ENCODE measurements around the gene SCUBE1.

Gene SCUBE1

GRCh38 chr22:43226377-43227238 is 116.6 kb downstream of the SCUBE1 start:
- Mint-ChIP-seq H3K36me3 (ENCODE audit: low read depth) (no peaks in the 10 kb centered on the region), H3K9me3 (no peaks in the 10 kb centered on the region)

GRCh38 chr22:43225609-43226008 is 117.6 kb downstream of the SCUBE1 start:
- H3K27ac Mint-ChIP-seq, result no peak overlapping the region
- H3K27me3 Mint-ChIP-seq, result peaks cover 2% of the 10 kb centered on the region
- intact Hi-C loops (cut with micrococcal nuclease), result no loop called here
- no peaks in the 10 kb centered on the region for H3K9me3 Mint-ChIP-seq
- H3K4me1 Mint-ChIP-seq (ENCODE audit: low read depth), result no peaks in the 10 kb centered on the region
- no peak overlapping the region for H3K4me3 Mint-ChIP-seq
- H3K36me3 Mint-ChIP-seq (ENCODE audit: low read depth), result no peaks in the 10 kb centered on the region

More at GRCh38 chr22:43226377-43227238, 116.6 kb downstream of the SCUBE1 start:
- peaks cover 5% of the 10 kb centered on the region for H3K4me1 Mint-ChIP-seq (ENCODE audit: low read depth)
- no peak overlapping the region for H3K4me3 Mint-ChIP-seq
- intact Hi-C loops (cut with micrococcal nuclease), result no loop called here
- no peak overlapping the region for H3K27ac Mint-ChIP-seq
- peaks cover 7% of the 10 kb centered on the region for H3K27me3 Mint-ChIP-seq

- H3K9me3 Mint-ChIP-seq, result no peaks in the 10 kb centered on the region
- no peaks in the 10 kb centered on the region for H3K36me3 Mint-ChIP-seq (ENCODE audit: low read depth)
- no peak overlapping the region for H3K4me3 Mint-ChIP-seq
- intact Hi-C loops (cut with micrococcal nuclease), result no loop called here
- peaks cover 2% of the 10 kb centered on the region for H3K27me3 Mint-ChIP-seq
- no peak overlapping the region for H3K27ac Mint-ChIP-seq
- H3K4me1 Mint-ChIP-seq (ENCODE audit: low read depth), result no peaks in the 10 kb centered on the region
These were observed 120.2 kb downstream of the SCUBE1 start for GRCh38 chr22:43222987-43223386.

- H3K4me1 Mint-ChIP-seq (ENCODE audit: low read depth), result no peaks in the 10 kb centered on the region
- H3K36me3 Mint-ChIP-seq (ENCODE audit: low read depth), result no peaks in the 10 kb centered on the region
- peaks cover 2% of the 10 kb centered on the region for H3K27me3 Mint-ChIP-seq
- no peak overlapping the region for H3K4me3 Mint-ChIP-seq
- H3K9me3 Mint-ChIP-seq, result no peaks in the 10 kb centered on the region
- intact Hi-C loops (cut with micrococcal nuclease), result no loop called here
- no peak overlapping the region for H3K27ac Mint-ChIP-seq
These were observed 120.9 kb downstream of the SCUBE1 start for GRCh38 chr22:43222262-43222661.

GRCh38 chr22:43220625-43221380 is 122.4 kb downstream of the SCUBE1 start:
- intact Hi-C loops (cut with micrococcal nuclease), result no loop called here
- Mint-ChIP-seq H3K27me3 (peaks cover 2% of the 10 kb centered on the region), H3K4me1 (ENCODE audit: low read depth) (no peaks in the 10 kb centered on the region), H3K36me3 (ENCODE audit: low read depth) (no peaks in the 10 kb centered on the region), H3K4me3 (no peak overlapping the region), H3K9me3 (no peaks in the 10 kb centered on the region), H3K27ac (no peak overlapping the region)

GRCh38 chr22:43218786-43219185 is 124.4 kb downstream of the SCUBE1 start:
- H3K4me1 Mint-ChIP-seq (ENCODE audit: low read depth), result no peaks in the 10 kb centered on the region
- no peaks in the 10 kb centered on the region for H3K9me3 Mint-ChIP-seq
- H3K4me3 Mint-ChIP-seq, result no peak overlapping the region

GRCh38 chr22:43217285-43218030 is 125.7 kb downstream of the SCUBE1 start:
- H3K27me3 Mint-ChIP-seq, result no peaks in the 10 kb centered on the region
- H3K36me3 Mint-ChIP-seq (ENCODE audit: low read depth), result no peaks in the 10 kb centered on the region
- no peaks in the 10 kb centered on the region for H3K9me3 Mint-ChIP-seq
- H3K27ac Mint-ChIP-seq, result no peak overlapping the region
- H3K4me3 Mint-ChIP-seq, result no peak overlapping the region
- H3K4me1 Mint-ChIP-seq (ENCODE audit: low read depth), result no peaks in the 10 kb centered on the region
- intact Hi-C loops (cut with micrococcal nuclease), result no loop called here

More at GRCh38 chr22:43218786-43219185, 124.4 kb downstream of the SCUBE1 start:
- Mint-ChIP-seq H3K27ac (no peak overlapping the region), H3K36me3 (ENCODE audit: low read depth) (no peaks in the 10 kb centered on the region), H3K27me3 (no peaks in the 10 kb centered on the region)
- intact Hi-C loops (cut with micrococcal nuclease), result no loop called here

- Mint-ChIP-seq H3K27ac (no peak overlapping the region), H3K4me1 (ENCODE audit: low read depth) (no peaks in the 10 kb centered on the region), H3K36me3 (ENCODE audit: low read depth) (no peaks in the 10 kb centered on the region), H3K9me3 (no peaks in the 10 kb centered on the region), H3K4me3 (no peak overlapping the region), H3K27me3 (no peaks in the 10 kb centered on the region)
- intact Hi-C loops (cut with micrococcal nuclease), result no loop called here
These were observed 126.4 kb downstream of the SCUBE1 start for GRCh38 chr22:43216738-43217137.

- intact Hi-C loops (cut with micrococcal nuclease), result no loop called here
These were observed 129.2 kb downstream of the SCUBE1 start for GRCh38 chr22:43213962-43214361.

GRCh38 chr22:43213051-43213450 is 130.1 kb downstream of the SCUBE1 start:
- Mint-ChIP-seq H3K4me1 (ENCODE audit: low read depth) (no peaks in the 10 kb centered on the region), H3K27me3 (no peaks in the 10 kb centered on the region), H3K4me3 (no peak overlapping the region), H3K36me3 (ENCODE audit: low read depth) (no peaks in the 10 kb centered on the region), H3K27ac (no peak overlapping the region), H3K9me3 (no peaks in the 10 kb centered on the region)
- intact Hi-C loops (cut with micrococcal nuclease), result no loop called here

More at GRCh38 chr22:43213962-43214361, 129.2 kb downstream of the SCUBE1 start:
- Mint-ChIP-seq H3K9me3 (no peaks in the 10 kb centered on the region), H3K36me3 (ENCODE audit: low read depth) (no peaks in the 10 kb centered on the region), H3K4me1 (ENCODE audit: low read depth) (no peaks in the 10 kb centered on the region), H3K27me3 (no peaks in the 10 kb centered on the region), H3K4me3 (no peak overlapping the region), H3K27ac (no peak overlapping the region)

- intact Hi-C loops (cut with micrococcal nuclease), result no loop called here
- H3K27ac Mint-ChIP-seq, result no peak overlapping the region
These were observed 130.7 kb downstream of the SCUBE1 start for GRCh38 chr22:43212434-43212952.

GRCh38 chr22:43211941-43212433 is 131.2 kb downstream of the SCUBE1 start:
- Mint-ChIP-seq H3K4me3 (no peak overlapping the region), H3K36me3 (ENCODE audit: low read depth) (no peaks in the 10 kb centered on the region), H3K4me1 (ENCODE audit: low read depth) (no peaks in the 10 kb centered on the region), H3K27ac (no peak overlapping the region), H3K9me3 (no peaks in the 10 kb centered on the region), H3K27me3 (no peaks in the 10 kb centered on the region)
- intact Hi-C loops (cut with micrococcal nuclease), result no loop called here

More at GRCh38 chr22:43212434-43212952, 130.7 kb downstream of the SCUBE1 start:
- H3K4me1 Mint-ChIP-seq (ENCODE audit: low read depth), result no peaks in the 10 kb centered on the region
- no peaks in the 10 kb centered on the region for H3K9me3 Mint-ChIP-seq
- no peaks in the 10 kb centered on the region for H3K27me3 Mint-ChIP-seq
- H3K4me3 Mint-ChIP-seq, result no peak overlapping the region
- no peaks in the 10 kb centered on the region for H3K36me3 Mint-ChIP-seq (ENCODE audit: low read depth)

- Mint-ChIP-seq H3K9me3 (no peaks in the 10 kb centered on the region), H3K27ac (no peak overlapping the region), H3K4me3 (no peak overlapping the region), H3K4me1 (ENCODE audit: low read depth) (peaks cover 9% of the 10 kb centered on the region), H3K36me3 (ENCODE audit: low read depth) (no peaks in the 10 kb centered on the region), H3K27me3 (peaks cover 8% of the 10 kb centered on the region)
- intact Hi-C loops (cut with micrococcal nuclease), result no loop called here
These were observed 132.3 kb downstream of the SCUBE1 start for GRCh38 chr22:43210631-43211515.

Measured in dendritic cell treated with granulocyte-macrophage colony-stimulating factor and Interleukin-4, amounts not matched to agents 40 ng/mL and 50 ng/mL, for 4 days (primary cell).